A549 (cell line): Measurements from ENCODE around the gene RABGAP1.

ENCODE experiments used
- ATOH8 ChIP-seq: fragments of 250-450 bp; sonication (Bioruptor Pico); IDR thresholded peaks from 2 replicates; pipeline ENCODE4 v1.5.0; 2020; ENCODE audit warnings: low read depth, mild to moderate bottlenecking, moderate library complexity
- EHF ChIP-seq: fragments of 250-450 bp; sonication (Bioruptor Pico); IDR thresholded peaks from 2 replicates; pipeline ENCODE4 v1.5.0; 2020; ENCODE audit warnings: mild to moderate bottlenecking
- FOSL2 ChIP-seq, 2 experiments: fragments of 450-650 bp in 1 of 2; fragments of >200 bp in 1 of 2; sonication (Bioruptor Twin) in 1 of 2; formaldehyde crosslinking; IDR thresholded peaks; 2 replicates each; pipeline versions ENCODE4 v1.5.0 to v1.6.1; 2016 to 2020; ENCODE audit warnings: mild to moderate bottlenecking in 1 of 2, moderate library complexity in 1 of 2
- NPAS2 ChIP-seq: fragments of 250-450 bp; sonication (Bioruptor Pico); IDR thresholded peaks from 2 replicates; pipeline ENCODE4 v1.8.0; 2022; ENCODE audit warnings: mild to moderate bottlenecking, moderate library complexity, borderline replicate concordance
- POLR2A ChIP-seq: IDR thresholded peaks from 2 replicates; pipeline ENCODE4 v1.6.1; 2012; ENCODE audit warnings: mild to moderate bottlenecking, low read length
- RAD21 ChIP-seq, 2 experiments: fragments of >200 bp in 1 of 2; sonication (Bioruptor Twin) in 1 of 2; formaldehyde crosslinking in 1 of 2; IDR thresholded peaks in 1 of 2; conservative IDR thresholded peaks in 1 of 2; 2 replicates in 1 of 2; 3 replicates in 1 of 2; pipeline ENCODE4 v1.6.1; 2012 to 2018; ENCODE audit warnings: inconsistent platforms in 1 of 2
- RARB ChIP-seq: fragments of 250-450 bp; sonication (Bioruptor Pico); IDR thresholded peaks from 2 replicates; pipeline ENCODE4 v1.8.0; 2021; ENCODE audit warnings: mild to moderate bottlenecking, moderate library complexity
- RCOR1 ChIP-seq: fragments of 150-350 bp; IDR thresholded peaks from 2 replicates; pipeline ENCODE4 v1.6.1; 2014; ENCODE audit warnings: antibody characterized with exemption, low read length, low read depth
- RFX5 ChIP-seq: fragments of 450-650 bp; IDR thresholded peaks from 2 replicates; pipeline ENCODE4 v1.7.1; 2014; ENCODE audit warnings: antibody characterized with exemption, mild to moderate bottlenecking, moderate library complexity
- SREBF2 ChIP-seq: fragments of 450-650 bp; IDR thresholded peaks from 2 replicates; pipeline ENCODE4 v1.6.1; 2014; ENCODE audit warnings: mild to moderate bottlenecking, moderate library complexity
- ZFP36 ChIP-seq: fragments of 450-650 bp; IDR thresholded peaks from 2 replicates; pipeline ENCODE4 v1.6.1; 2014; ENCODE audit warnings: borderline replicate concordance; ENCODE audit not compliant: partially characterized antibody
- TF ChIP-seq, protein P1 (sequence below): fragments of 200-600 bp; sonication (generic); IDR thresholded peaks from 2 replicates; pipeline ENCODE4 v1.6.1; 2016; ENCODE audit warnings: antibody characterized with exemption, mild to moderate bottlenecking, moderate library complexity
- TF ChIP-seq, protein P2 (sequence below): fragments of >200 bp; sonication (Bioruptor Twin); formaldehyde crosslinking; IDR thresholded peaks from 3 replicates; pipeline ENCODE4 v1.5.1; 2016

GRCh38 chr9:123072407-123072995, 131.7 kb downstream of the RABGAP1 start:
- TF ChIP-seq RAD21 (conservative IDR thresholded peaks at IDR 0.05 in 1 of 2, IDR thresholded peaks at IDR 0.05 in 1 of 2) (no peak), RFX5 (no peak), ZFP36 (no peak), RCOR1 (no peak), ATOH8 (CRISPR knock-in tag) (no peak), FOSL2 (IDR thresholded peaks at IDR 0.05) (no peak), FOSL2 (CRISPR knock-in tag; IDR thresholded peaks at IDR 0.05) (no peak), EHF (CRISPR knock-in tag) (no peak), RARB (CRISPR knock-in tag) (no peak), POLR2A (no peak), NPAS2 (CRISPR knock-in tag) (no peak), SREBF2 (no peak)
- TF ChIP-seq, protein P1, sequence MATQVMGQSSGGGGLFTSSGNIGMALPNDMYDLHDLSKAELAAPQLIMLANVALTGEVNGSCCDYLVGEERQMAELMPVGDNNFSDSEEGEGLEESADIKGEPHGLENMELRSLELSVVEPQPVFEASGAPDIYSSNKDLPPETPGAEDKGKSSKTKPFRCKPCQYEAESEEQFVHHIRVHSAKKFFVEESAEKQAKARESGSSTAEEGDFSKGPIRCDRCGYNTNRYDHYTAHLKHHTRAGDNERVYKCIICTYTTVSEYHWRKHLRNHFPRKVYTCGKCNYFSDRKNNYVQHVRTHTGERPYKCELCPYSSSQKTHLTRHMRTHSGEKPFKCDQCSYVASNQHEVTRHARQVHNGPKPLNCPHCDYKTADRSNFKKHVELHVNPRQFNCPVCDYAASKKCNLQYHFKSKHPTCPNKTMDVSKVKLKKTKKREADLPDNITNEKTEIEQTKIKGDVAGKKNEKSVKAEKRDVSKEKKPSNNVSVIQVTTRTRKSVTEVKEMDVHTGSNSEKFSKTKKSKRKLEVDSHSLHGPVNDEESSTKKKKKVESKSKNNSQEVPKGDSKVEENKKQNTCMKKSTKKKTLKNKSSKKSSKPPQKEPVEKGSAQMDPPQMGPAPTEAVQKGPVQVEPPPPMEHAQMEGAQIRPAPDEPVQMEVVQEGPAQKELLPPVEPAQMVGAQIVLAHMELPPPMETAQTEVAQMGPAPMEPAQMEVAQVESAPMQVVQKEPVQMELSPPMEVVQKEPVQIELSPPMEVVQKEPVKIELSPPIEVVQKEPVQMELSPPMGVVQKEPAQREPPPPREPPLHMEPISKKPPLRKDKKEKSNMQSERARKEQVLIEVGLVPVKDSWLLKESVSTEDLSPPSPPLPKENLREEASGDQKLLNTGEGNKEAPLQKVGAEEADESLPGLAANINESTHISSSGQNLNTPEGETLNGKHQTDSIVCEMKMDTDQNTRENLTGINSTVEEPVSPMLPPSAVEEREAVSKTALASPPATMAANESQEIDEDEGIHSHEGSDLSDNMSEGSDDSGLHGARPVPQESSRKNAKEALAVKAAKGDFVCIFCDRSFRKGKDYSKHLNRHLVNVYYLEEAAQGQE: no peak
- TF ChIP-seq, protein P2, sequence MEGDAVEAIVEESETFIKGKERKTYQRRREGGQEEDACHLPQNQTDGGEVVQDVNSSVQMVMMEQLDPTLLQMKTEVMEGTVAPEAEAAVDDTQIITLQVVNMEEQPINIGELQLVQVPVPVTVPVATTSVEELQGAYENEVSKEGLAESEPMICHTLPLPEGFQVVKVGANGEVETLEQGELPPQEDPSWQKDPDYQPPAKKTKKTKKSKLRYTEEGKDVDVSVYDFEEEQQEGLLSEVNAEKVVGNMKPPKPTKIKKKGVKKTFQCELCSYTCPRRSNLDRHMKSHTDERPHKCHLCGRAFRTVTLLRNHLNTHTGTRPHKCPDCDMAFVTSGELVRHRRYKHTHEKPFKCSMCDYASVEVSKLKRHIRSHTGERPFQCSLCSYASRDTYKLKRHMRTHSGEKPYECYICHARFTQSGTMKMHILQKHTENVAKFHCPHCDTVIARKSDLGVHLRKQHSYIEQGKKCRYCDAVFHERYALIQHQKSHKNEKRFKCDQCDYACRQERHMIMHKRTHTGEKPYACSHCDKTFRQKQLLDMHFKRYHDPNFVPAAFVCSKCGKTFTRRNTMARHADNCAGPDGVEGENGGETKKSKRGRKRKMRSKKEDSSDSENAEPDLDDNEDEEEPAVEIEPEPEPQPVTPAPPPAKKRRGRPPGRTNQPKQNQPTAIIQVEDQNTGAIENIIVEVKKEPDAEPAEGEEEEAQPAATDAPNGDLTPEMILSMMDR: no peak
